Natural killer cell (primary cell): Measurements from ENCODE around the gene SSRP1. TPM values are rescaled to one million over a fixed set of nuclear protein-coding genes. Genes with fewer than 3 reads are reported as not detected.

ENCODE experiments used
- ATAC-seq, 3 donors: fragments of 150-1000 bp in 2 of 3; fragments of 200-7000 bp in 1 of 3; cut with Tn5 transposase; 1 replicate in 1 of 3; 2 replicates in 2 of 3; pipeline ENCODE4 v1.10.0; 2021; ENCODE audit warnings: mild to moderate bottlenecking in 2 of 3, moderate library complexity in 2 of 3
- DNase-seq, 2 donors: peaks; one replicate each; pipeline versions ENCODE4 v3.0.0 to v3.0.0-alpha.2; 2013 to 2021; ENCODE audit warnings: mixed read lengths in 1 of 2
- H3K27ac ChIP-seq: one replicate; pipeline ENCODE4 v1.5.1; 2013; ENCODE audit warnings: mild to moderate bottlenecking, low read length
- H3K27me3 ChIP-seq: one replicate; pipeline ENCODE4 v1.6.1; 2013; ENCODE audit warnings: low read length; ENCODE audit not compliant: control insufficient read depth, insufficient read depth
- H3K36me3 ChIP-seq: one replicate; pipeline ENCODE4 v1.6.1; 2013; ENCODE audit warnings: low read length; ENCODE audit not compliant: control insufficient read depth, insufficient read depth
- H3K4me1 ChIP-seq: one replicate; pipeline ENCODE4 v1.6.1; 2013; ENCODE audit warnings: low read length; ENCODE audit not compliant: control insufficient read depth, insufficient read depth
- H3K4me3 ChIP-seq: one replicate; pipeline ENCODE4 v1.5.1; 2013; ENCODE audit warnings: low read length
- H3K9me3 ChIP-seq: one replicate; pipeline ENCODE4 v1.6.1; 2013; ENCODE audit warnings: low read length; ENCODE audit not compliant: control insufficient read depth, insufficient read depth
- H3K27ac Mint-ChIP-seq, 2 donors: one replicate each; pipeline ENCODE4 v1.8.0; 2022; ENCODE audit warnings: mild to moderate bottlenecking in 2 of 2, mixed read lengths in 2 of 2, moderate library complexity in 1 of 2
- H3K27me3 Mint-ChIP-seq, 2 donors: one replicate each; pipeline ENCODE4 v1.8.0; 2022; ENCODE audit warnings: low read depth in 2 of 2, mixed read lengths in 2 of 2
- H3K36me3 Mint-ChIP-seq: one replicate; pipeline ENCODE4 v1.8.0; 2022; ENCODE audit warnings: mixed read lengths
- H3K4me1 Mint-ChIP-seq, 2 donors: one replicate each; pipeline ENCODE4 v1.8.0; 2022; ENCODE audit warnings: mixed read lengths in 2 of 2
- H3K4me3 Mint-ChIP-seq: one replicate; pipeline ENCODE4 v1.8.0; 2022; ENCODE audit warnings: mild to moderate bottlenecking, moderate library complexity, mixed read lengths
- H3K9me3 Mint-ChIP-seq, 2 donors: one replicate each; pipeline ENCODE4 v1.8.0; 2022; ENCODE audit warnings: mixed read lengths in 2 of 2
- WGBS: methylation state at CpG from one replicate; pipeline ENCODE4 v1.1.7; 2013; ENCODE audit warnings: missing lambda C conversion rate; ENCODE audit not compliant: insufficient coverage; 5-methylcytosine and 5-hydroxymethylcytosine counted together
- intact Hi-C: fragments of 100-400 bp; cut with micrococcal nuclease; formaldehyde crosslinking; loops from one replicate; pipeline ENCODE4 v1.14.2; 2022
- total RNA-seq, 4 donors: library from RNA; stranded (reverse); fragments of 120-200 nt in 1 of 4; gene quantifications; one replicate each; pipeline versions ENCODE4 v1.2.3 to v1.2.4, GENCODE V29; 2013 to 2022
- TF ChIP-seq, protein P1 (sequence below): fragments of 200-600 bp; IDR thresholded peaks from one replicate; pipeline ENCODE4 v1.8.0; 2022; ENCODE audit warnings: antibody characterized with exemption

Gene SSRP1
- total RNA-seq, 3 donors from 2014 or later (not counting 1 experiment from before 2014, with no cell fraction given) = 45.5 to 50.0 (median 47.1) TPM

DNA sequence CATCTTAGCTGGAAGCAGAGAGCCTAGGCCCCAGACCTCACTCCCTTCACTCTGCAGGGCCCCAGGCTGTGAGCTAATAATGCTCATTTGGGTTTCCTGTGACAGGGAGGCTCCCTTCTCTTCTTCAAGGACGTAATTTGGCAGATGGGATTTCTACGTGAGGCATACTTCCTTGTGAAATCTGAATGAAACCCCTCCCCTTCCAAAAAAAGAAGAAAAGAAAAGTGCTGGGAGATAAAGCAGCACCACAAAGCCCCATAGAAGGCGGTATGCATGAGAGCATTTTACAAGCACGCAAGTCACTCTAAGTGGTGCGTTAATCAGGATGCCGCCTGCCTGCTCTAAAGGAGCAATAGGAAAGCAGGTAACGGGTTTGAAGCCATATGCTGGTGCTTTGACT lies 8.1 kb upstream of the SSRP1 start:
- TF ChIP-seq, protein P1, sequence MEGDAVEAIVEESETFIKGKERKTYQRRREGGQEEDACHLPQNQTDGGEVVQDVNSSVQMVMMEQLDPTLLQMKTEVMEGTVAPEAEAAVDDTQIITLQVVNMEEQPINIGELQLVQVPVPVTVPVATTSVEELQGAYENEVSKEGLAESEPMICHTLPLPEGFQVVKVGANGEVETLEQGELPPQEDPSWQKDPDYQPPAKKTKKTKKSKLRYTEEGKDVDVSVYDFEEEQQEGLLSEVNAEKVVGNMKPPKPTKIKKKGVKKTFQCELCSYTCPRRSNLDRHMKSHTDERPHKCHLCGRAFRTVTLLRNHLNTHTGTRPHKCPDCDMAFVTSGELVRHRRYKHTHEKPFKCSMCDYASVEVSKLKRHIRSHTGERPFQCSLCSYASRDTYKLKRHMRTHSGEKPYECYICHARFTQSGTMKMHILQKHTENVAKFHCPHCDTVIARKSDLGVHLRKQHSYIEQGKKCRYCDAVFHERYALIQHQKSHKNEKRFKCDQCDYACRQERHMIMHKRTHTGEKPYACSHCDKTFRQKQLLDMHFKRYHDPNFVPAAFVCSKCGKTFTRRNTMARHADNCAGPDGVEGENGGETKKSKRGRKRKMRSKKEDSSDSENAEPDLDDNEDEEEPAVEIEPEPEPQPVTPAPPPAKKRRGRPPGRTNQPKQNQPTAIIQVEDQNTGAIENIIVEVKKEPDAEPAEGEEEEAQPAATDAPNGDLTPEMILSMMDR = no peak
- no peaks in the 10 kb centered on the region for H3K36me3 ChIP-seq
- Mint-ChIP-seq H3K27me3 (peaks cover 0 to 11% of the 10 kb centered on the region in 2 donors), H3K4me1 (peaks cover 21 to 23% of the 10 kb centered on the region in 2 donors), H3K9me3 (no peaks in the 10 kb centered on the region), H3K27ac (no peak overlapping the region), H3K4me3 (no peak overlapping the region), H3K36me3 (no peaks in the 10 kb centered on the region)
- H3K27ac ChIP-seq = no peak overlapping the region
- intact Hi-C loops = loop anchor here (2.0 kb wide), 1 partner anchor 457 kb away; no protein-coding TSS in a partner anchor
- H3K27me3 ChIP-seq = no peaks in the 10 kb centered on the region
- ATAC-seq (no peak), DNase-seq (no peak)
- peaks cover 12% of the 10 kb centered on the region for H3K4me1 ChIP-seq
- WGBS = 86% methylated on average over 6 of the region's 7 CpGs
- no peaks in the 10 kb centered on the region for H3K9me3 ChIP-seq
- no peak overlapping the region for H3K4me3 ChIP-seq

DNA sequence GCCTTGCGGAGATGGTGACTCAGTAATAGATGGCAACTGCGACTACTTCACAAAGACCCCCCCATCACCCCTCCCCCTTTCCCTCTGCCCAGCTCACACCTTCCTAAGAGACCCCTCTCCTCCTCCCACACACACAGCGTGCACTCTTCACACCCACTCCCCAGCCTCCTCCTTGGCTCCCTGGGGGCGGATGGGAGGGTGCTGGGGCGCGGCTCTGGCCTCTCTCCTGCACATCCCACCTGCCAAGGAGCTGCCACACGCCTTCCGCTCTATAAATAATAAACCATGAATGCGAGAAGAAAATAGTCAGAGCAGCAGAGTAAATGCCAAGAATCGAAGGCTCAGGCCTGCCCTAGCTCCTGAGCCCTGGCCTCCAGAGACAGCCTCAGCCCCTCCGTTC lies 7.0 kb upstream of the SSRP1 start:
- no peak for DNase-seq
- intact Hi-C loops = no loop called here
- H3K4me3 ChIP-seq = no peak overlapping the region
- H3K27me3 ChIP-seq = no peaks in the 10 kb centered on the region
- H3K9me3 Mint-ChIP-seq = no peaks in the 10 kb centered on the region
- 90% methylated on average over 11 of the region's 11 CpGs for WGBS
- H3K27me3 Mint-ChIP-seq = peaks cover 0 to 13% of the 10 kb centered on the region in 2 donors
- peaks cover 21 to 23% of the 10 kb centered on the region in 2 donors for H3K4me1 Mint-ChIP-seq
- H3K9me3 ChIP-seq = no peaks in the 10 kb centered on the region
- no peak overlapping the region for H3K4me3 Mint-ChIP-seq
- TF ChIP-seq, protein P1 = no peak
- no peak for ATAC-seq
- no peak overlapping the region for H3K27ac ChIP-seq
- no peaks in the 10 kb centered on the region for H3K36me3 ChIP-seq
- peaks cover 12% of the 10 kb centered on the region for H3K4me1 ChIP-seq
- no peak overlapping the region for H3K27ac Mint-ChIP-seq
- H3K36me3 Mint-ChIP-seq = no peaks in the 10 kb centered on the region

DNA sequence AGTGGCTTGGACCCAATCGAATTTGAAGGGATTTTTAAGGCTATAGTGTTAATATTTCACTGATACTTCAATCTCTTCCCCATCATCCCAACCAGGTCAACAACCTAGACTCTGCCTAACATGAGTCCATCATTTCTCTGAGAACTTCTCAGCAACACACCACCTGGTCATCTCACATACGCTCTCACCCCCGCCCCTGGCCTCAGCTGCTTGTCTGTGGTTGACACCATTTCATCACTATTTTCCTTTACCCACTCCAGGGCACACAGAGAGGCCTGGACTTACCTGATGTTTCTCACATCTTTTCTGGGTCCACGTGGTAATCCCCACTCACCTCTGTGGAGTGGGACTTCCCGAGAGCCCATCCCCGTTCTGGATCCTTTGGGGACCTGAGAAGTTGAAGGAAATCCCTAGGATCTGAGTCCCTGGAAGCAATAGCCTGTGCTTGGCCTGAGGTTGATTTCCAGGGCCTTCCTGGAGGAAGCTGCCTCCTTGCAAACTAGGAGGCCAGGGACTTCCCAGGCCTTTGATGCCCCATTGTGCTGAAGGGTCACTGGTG lies 5.6 kb upstream of the SSRP1 start:
- no peaks in the 10 kb centered on the region for H3K9me3 ChIP-seq
- H3K4me3 ChIP-seq = no peak overlapping the region
- Mint-ChIP-seq H3K27me3 (peaks cover 0 to 13% of the 10 kb centered on the region in 2 donors), H3K36me3 (no peaks in the 10 kb centered on the region), H3K9me3 (no peaks in the 10 kb centered on the region), H3K4me1 (peaks cover 25 to 26% of the 10 kb centered on the region in 2 donors), H3K4me3 (no peak overlapping the region), H3K27ac (peak overlapping the region in 1 of 2 donors; percentile 2)
- intact Hi-C loops = no loop called here
- TF ChIP-seq, protein P1 = no peak
- H3K4me1 ChIP-seq = peaks cover 15% of the 10 kb centered on the region
- ATAC-seq = peak; percentile 27 to 65 (median 33)
- no peaks in the 10 kb centered on the region for H3K27me3 ChIP-seq
- DNase-seq = no peak
- H3K36me3 ChIP-seq = no peaks in the 10 kb centered on the region
- no peak overlapping the region for H3K27ac ChIP-seq
- 57% methylated on average over 5 of the region's 6 CpGs for WGBS
